Breast epithelium (tissue), 4 donors: ENCODE measurements around the gene SLC28A1. TPM values are rescaled to one million over a fixed set of nuclear protein-coding genes. Genes with fewer than 3 reads are reported as not detected.

Experiments used
- DNase-seq, 2 donors: peaks; one replicate each; pipeline ENCODE4 v3.0.0-alpha.2; 2019; ENCODE audit warnings: low spot score in 2 of 2
- H3K27ac ChIP-seq, 2 donors: fragments of 200-600 bp; sonication (generic) in 1 of 2; one replicate each; pipeline ENCODE4 v1.5.1; 2016 to 2019; ENCODE audit warnings: mild to moderate bottlenecking in 1 of 2
- H3K27me3 ChIP-seq, 2 donors: fragments of 200-600 bp; sonication (generic) in 1 of 2; one replicate each; pipeline versions ENCODE4 v1.5.1 to v1.6.0; 2017 to 2019; ENCODE audit warnings: control low read depth in 1 of 2, mild to moderate bottlenecking in 1 of 2
- H3K36me3 ChIP-seq: fragments of 200-600 bp; one replicate; pipeline ENCODE4 v1.5.1; 2019
- H3K4me1 ChIP-seq, 2 donors: fragments of 200-600 bp; sonication (generic); one replicate each; pipeline ENCODE4 v1.5.1; 2016 to 2019; ENCODE audit warnings: control low read depth in 1 of 2
- H3K4me3 ChIP-seq, 3 donors: fragments of 200-600 bp; sonication (generic); 1 replicate in 2 of 3; 2 replicates in 1 of 3; pipeline ENCODE4 v1.5.1; 2016 to 2019; ENCODE audit warnings: mild to moderate bottlenecking in 3 of 3, moderate library complexity in 2 of 3
- H3K9me3 ChIP-seq, 2 donors: fragments of 200-600 bp; sonication (generic) in 1 of 2; one replicate each; pipeline ENCODE4 v1.5.1; 2016 to 2019; ENCODE audit warnings: control low read depth in 1 of 2
- POLR2A ChIP-seq: fragments of 450-650 bp; IDR thresholded peaks from one replicate; pipeline ENCODE4 v1.6.1; 2016; ENCODE audit warnings: antibody characterized with exemption, mild to moderate bottlenecking, moderate library complexity
- POLR2AphosphoS5 ChIP-seq, 3 donors: sonication (generic); formaldehyde crosslinking; IDR thresholded peaks; one replicate each; pipeline ENCODE4 v1.6.1; 2017; ENCODE audit warnings: antibody characterized with exemption in 3 of 3
- intact Hi-C: fragments of 100-400 bp; cut with DNase I; formaldehyde crosslinking; loops from one replicate; pipeline ENCODE4 v1.15.1; 2023; ENCODE audit warnings: low total_unique reads
- total RNA-seq, 3 donors: library from RNA; depleted of rRNA; stranded (reverse); fragments of >200 nt; gene quantifications; one replicate each; pipeline ENCODE4 v1.1.0, GENCODE V29; 2016
- TF ChIP-seq, protein P1 (sequence below), 3 donors: fragments of 450-650 bp; IDR thresholded peaks; one replicate each; pipeline ENCODE4 v1.5.1; 2016 to 2017; ENCODE audit warnings: antibody characterized with exemption in 3 of 3, mild to moderate bottlenecking in 3 of 3, moderate library complexity in 3 of 3

The SLC28A1 gene
- total RNA-seq, 3 donors from 2014 or later = 0.59 TPM; not detected in 2

DNA sequence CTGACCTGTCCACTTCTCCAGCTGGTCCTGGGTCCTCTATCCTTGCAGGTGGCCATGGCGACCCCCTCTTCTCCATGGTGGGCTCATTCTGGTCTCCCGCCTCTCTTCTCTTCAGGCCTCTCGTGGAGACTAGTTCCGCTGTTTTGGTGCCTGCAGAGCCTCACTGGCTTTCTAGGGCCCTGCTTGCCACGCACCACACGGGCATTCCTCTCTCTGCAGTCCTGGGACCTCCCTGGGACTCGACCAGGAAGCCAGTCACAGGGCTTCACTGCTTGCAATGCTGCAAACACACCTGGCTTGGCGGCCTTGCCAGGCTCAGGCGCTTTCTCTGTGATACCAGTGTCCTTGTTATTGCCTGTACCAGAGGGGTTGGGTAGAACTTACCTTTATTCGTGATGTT, 9.1 kb downstream of the SLC28A1 start:
- H3K36me3 ChIP-seq = no peaks in the 10 kb centered on the region
- TF ChIP-seq POLR2A (no peak), POLR2AphosphoS5 (IDR thresholded peaks at IDR 0.05) (no peak)
- TF ChIP-seq, protein P1, sequence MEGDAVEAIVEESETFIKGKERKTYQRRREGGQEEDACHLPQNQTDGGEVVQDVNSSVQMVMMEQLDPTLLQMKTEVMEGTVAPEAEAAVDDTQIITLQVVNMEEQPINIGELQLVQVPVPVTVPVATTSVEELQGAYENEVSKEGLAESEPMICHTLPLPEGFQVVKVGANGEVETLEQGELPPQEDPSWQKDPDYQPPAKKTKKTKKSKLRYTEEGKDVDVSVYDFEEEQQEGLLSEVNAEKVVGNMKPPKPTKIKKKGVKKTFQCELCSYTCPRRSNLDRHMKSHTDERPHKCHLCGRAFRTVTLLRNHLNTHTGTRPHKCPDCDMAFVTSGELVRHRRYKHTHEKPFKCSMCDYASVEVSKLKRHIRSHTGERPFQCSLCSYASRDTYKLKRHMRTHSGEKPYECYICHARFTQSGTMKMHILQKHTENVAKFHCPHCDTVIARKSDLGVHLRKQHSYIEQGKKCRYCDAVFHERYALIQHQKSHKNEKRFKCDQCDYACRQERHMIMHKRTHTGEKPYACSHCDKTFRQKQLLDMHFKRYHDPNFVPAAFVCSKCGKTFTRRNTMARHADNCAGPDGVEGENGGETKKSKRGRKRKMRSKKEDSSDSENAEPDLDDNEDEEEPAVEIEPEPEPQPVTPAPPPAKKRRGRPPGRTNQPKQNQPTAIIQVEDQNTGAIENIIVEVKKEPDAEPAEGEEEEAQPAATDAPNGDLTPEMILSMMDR (IDR thresholded peaks at IDR 0.05) = no peak
- no peak overlapping the region for H3K27ac ChIP-seq
- no peaks in the 10 kb centered on the region for H3K27me3 ChIP-seq
- DNase-seq = no peak
- no peaks in the 10 kb centered on the region for H3K9me3 ChIP-seq
- intact Hi-C loops = no loop called here
- no peaks in the 10 kb centered on the region for H3K4me1 ChIP-seq
- H3K4me3 ChIP-seq = no peak overlapping the region

DNA sequence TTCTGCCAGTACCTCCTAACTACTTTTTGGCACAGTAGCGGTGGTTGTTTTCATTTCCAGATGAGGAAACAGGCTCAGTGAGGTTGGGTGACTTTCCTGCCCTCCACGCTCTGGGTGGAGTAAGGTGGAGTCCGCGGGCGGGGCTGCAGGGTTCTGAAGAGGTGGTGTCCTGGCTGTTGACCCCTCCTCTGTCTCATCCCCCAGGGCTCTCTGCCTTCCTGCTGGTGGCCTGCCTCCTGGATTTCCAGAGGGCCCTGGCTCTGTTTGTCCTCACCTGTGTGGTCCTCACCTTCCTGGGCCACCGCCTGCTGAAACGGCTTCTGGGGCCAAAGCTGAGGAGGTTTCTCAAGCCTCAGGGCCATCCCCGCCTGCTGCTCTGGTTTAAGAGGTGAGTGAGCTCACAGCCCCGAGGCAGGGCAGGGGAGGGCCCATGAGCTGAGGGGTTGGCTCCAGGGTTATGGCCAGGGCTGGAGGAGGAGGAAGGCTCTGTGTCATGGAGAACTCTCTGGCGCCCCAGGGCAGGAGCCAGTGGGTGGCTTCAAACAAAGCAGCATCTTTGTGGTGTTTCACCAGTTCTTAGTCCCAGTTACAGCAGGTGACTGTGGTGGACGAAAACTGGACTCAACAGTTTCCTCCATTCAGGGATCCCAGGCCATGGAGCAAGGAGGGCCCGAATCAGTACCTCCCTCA, 10.4 kb downstream of the SLC28A1 start:
- intact Hi-C loops = no loop called here
- H3K27me3 ChIP-seq = no peaks in the 10 kb centered on the region
- no peak overlapping the region for H3K4me3 ChIP-seq
- peak overlapping the region in 1 of 2 donors; percentile 62 for H3K27ac ChIP-seq
- peak in 1 of 3 donors; percentile 20 for TF ChIP-seq POLR2AphosphoS5 (IDR thresholded peaks at IDR 0.05)
- no peak for TF ChIP-seq POLR2A
- H3K36me3 ChIP-seq = no peaks in the 10 kb centered on the region
- H3K9me3 ChIP-seq = no peaks in the 10 kb centered on the region
- H3K4me1 ChIP-seq = no peaks in the 10 kb centered on the region
- no peak for DNase-seq

DNA sequence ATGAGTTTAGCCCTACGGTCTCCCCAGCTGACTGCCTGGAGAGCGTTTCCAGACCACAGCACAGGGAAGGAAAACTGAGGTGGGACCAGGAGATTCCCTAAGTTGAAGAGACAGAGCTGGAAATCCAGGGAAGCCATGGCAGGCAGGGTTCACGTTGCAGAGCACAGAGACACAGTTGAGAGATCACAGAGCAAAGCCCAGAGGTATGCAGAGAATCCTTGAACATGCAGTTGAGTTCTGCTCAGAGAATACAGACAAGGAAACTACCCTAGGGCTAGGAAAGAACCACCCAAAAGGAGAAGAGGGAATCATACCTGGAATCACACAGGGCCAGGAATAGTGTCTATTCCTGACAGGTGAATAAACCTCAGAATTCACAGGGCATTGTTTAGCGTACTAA, 14.3 kb downstream of the SLC28A1 start:
- no peak for TF ChIP-seq POLR2A
- TF ChIP-seq, protein P1 (IDR thresholded peaks at IDR 0.05) = no peak
- no peak for TF ChIP-seq POLR2AphosphoS5 (IDR thresholded peaks at IDR 0.05)
- intact Hi-C loops = no loop called here
- Histone ChIP-seq H3K27ac (no peak overlapping the region), H3K36me3 (no peaks in the 10 kb centered on the region), H3K4me3 (no peak overlapping the region), H3K9me3 (no peaks in the 10 kb centered on the region), H3K27me3 (no peaks in the 10 kb centered on the region), H3K4me1 (no peaks in the 10 kb centered on the region)
- DNase-seq = no peak

DNA sequence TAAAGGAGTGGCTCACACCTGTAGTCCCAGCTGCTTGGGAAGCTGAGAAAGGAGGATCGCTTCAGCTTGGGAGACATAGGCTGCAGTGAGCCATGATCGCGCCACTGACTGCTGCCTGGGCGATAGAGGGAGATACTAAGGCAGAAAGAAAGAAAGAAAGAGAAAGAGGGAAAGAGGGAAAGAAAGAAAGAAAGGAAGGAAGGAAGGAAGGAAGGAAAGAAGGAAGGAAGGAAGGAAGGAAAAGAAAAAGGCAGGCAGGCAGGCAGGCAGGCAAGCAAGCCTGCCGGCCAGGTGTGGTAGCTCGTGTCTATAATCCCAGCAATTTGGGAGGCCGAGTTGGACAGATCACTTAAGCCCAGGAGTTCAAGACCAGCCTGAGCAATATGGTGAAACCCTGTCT, 15.3 kb downstream of the SLC28A1 start:
- Histone ChIP-seq H3K4me1 (no peaks in the 10 kb centered on the region), H3K27me3 (no peaks in the 10 kb centered on the region), H3K4me3 (no peak overlapping the region), H3K27ac (no peak overlapping the region), H3K36me3 (no peaks in the 10 kb centered on the region), H3K9me3 (no peaks in the 10 kb centered on the region)
- DNase-seq = no peak
- TF ChIP-seq, protein P1 (IDR thresholded peaks at IDR 0.05) = no peak
- TF ChIP-seq POLR2AphosphoS5 (IDR thresholded peaks at IDR 0.05) (no peak), POLR2A (no peak)
- intact Hi-C loops = no loop called here

DNA sequence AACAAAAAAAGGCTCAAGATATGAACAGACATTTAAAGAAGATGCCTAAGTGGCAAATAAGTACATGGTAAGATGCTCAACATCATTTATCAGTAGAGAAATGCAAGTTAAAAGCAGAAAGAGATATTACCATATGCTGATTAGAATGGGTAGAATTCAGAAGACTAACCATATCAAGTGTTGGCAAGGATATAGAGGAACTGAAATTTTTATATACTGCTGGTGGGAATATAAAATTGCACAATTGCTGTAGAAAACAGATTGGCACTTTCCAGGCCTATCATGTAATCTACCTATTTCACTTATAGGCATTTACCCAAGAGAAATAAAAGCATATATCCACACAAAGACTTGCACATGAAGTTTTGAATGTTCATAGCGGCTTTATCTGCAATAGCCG, 17.1 kb downstream of the SLC28A1 start:
- TF ChIP-seq POLR2AphosphoS5 (IDR thresholded peaks at IDR 0.05) (no peak), POLR2A (no peak)
- TF ChIP-seq, protein P1 (IDR thresholded peaks at IDR 0.05) = no peak
- intact Hi-C loops = no loop called here
- no peaks in the 10 kb centered on the region for H3K36me3 ChIP-seq

More for the DNA sequence above, 17.1 kb downstream of the SLC28A1 start:
- Histone ChIP-seq H3K27ac (no peak overlapping the region), H3K4me3 (no peak overlapping the region), H3K27me3 (no peaks in the 10 kb centered on the region), H3K4me1 (no peaks in the 10 kb centered on the region), H3K9me3 (no peaks in the 10 kb centered on the region)
- no peak for DNase-seq
